Esophagus squamous epithelium (tissue), 4 donors: ENCODE results near the gene SDHAF2.

Experiments
- POLR2A ChIP-seq, 4 donors: fragments of 450-650 bp; IDR thresholded peaks; one replicate each; pipeline ENCODE4 v1.6.1; 2017; ENCODE audit warnings: antibody characterized with exemption in 4 of 4, mild to moderate bottlenecking in 4 of 4, moderate library complexity in 3 of 4
- TF ChIP-seq, protein P1 (sequence below), 6 experiments: fragments of 450-650 bp in 4 of 6; fragments of 200-600 bp in 2 of 6; sonication (generic) in 2 of 6; IDR thresholded peaks; one replicate each; pipeline ENCODE4 v1.5.1; 2016 to 2019; ENCODE audit warnings: antibody characterized with exemption in 6 of 6, mild to moderate bottlenecking in 4 of 6, moderate library complexity in 4 of 6

DNA sequence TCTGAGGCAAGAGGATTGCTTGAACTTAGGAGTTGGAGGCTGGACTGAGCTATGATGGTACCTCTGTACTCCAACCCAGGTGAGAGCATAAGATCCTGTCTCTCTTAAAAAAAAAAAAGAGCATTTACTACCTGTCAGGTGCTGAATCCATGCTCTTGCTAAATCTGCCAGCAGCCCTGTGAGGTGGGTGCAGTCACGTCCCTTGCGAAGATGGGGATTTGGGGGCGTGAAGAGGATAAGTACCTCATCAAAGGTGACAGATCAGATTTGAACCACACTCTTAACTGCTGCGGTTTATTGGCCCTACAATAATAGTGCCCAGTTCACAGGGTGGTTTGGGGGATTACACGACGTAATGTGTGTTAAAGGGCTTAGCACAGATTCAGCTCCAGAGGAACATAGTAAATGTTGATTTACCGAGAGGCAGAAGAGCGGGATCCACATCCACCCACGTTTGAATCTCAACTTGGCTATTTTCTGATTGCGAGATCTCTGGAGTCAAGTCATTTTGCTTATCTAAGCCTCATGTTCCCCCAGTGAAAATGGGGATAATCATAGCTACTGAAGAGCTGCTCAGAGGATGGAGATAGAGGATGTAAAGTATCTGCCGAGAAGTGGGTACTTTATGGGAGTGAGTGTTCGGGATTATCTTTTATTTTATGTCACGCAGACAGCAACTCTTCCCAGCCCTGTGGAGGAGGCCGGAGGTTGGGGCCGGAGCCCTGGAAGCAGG lies 50.5 kb downstream of the SDHAF2 start:
- TF ChIP-seq, protein P1, sequence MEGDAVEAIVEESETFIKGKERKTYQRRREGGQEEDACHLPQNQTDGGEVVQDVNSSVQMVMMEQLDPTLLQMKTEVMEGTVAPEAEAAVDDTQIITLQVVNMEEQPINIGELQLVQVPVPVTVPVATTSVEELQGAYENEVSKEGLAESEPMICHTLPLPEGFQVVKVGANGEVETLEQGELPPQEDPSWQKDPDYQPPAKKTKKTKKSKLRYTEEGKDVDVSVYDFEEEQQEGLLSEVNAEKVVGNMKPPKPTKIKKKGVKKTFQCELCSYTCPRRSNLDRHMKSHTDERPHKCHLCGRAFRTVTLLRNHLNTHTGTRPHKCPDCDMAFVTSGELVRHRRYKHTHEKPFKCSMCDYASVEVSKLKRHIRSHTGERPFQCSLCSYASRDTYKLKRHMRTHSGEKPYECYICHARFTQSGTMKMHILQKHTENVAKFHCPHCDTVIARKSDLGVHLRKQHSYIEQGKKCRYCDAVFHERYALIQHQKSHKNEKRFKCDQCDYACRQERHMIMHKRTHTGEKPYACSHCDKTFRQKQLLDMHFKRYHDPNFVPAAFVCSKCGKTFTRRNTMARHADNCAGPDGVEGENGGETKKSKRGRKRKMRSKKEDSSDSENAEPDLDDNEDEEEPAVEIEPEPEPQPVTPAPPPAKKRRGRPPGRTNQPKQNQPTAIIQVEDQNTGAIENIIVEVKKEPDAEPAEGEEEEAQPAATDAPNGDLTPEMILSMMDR (IDR thresholded peaks at IDR 0.05): no peak
- no peak for TF ChIP-seq POLR2A (IDR thresholded peaks at IDR 0.05)
